HCT116 (cell line): ENCODE results near the gene SLC37A4. TPM values are rescaled to one million over a fixed set of nuclear protein-coding genes. Genes with fewer than 3 reads are reported as not detected.
A peak's percentile ranks its signal among the peaks of the same experiment; 100 is the strongest.

Source experiments
- ATAC-seq: fragments of 200-7000 bp; cut with Tn5 transposase; 2 replicates; pipeline ENCODE4 v1.9.1; 2020; ENCODE audit warnings: mild to moderate bottlenecking, moderate library complexity
- BruUV-seq: library from RNA; stranded (reverse); fragments of 400-500 nt; replicated peaks from 2 replicates; lab custom pipeline; 2021; lab: Mats Ljungman, UMichigan
- CTCF ChIA-PET: fragments of 300-600 bp; sonication (Branson Sonifier 250); formaldehyde crosslinking; loops from one replicate; lab custom pipeline; 2021; ENCODE audit warnings: antibody characterized with exemption; lab: Charles Lee
- POLR2A ChIA-PET: fragments of 300-600, 350-600 bp; sonication (Branson Sonifier 250); formaldehyde crosslinking; loops from one replicate; lab custom pipeline; 2021; ENCODE audit warnings: antibody characterized with exemption; lab: Charles Lee
- RAD21 ChIA-PET, 2 experiments: fragments of 300-600 bp; sonication (Branson Sonifier 250); formaldehyde crosslinking; loops; one replicate each; lab custom pipeline; 2023; ENCODE audit warnings: low total read pairs in 2 of 2; ENCODE audit not compliant: uncharacterized antibody in 2 of 2, unreplicated experiment in 2 of 2, low non-redundant PET in 1 of 2; lab: Charles Lee
- DNase-seq: peaks from one replicate; pipeline ENCODE4 v3.0.0-alpha.2; 2010; ENCODE audit warnings: low read depth, low spot score
- H2AFZ ChIP-seq: fragments of 200-600 bp; shearing (Covaris generic), sonication (generic); 2 replicates; pipeline ENCODE4 v1.6.1; 2017; ENCODE audit warnings: low read depth, mixed run types, mixed read lengths, antibody characterized with exemption, low read length; ENCODE audit not compliant: poor library complexity, severe bottlenecking
- H3K27ac ChIP-seq: 2 replicates; pipeline ENCODE4 v1.5.1; 2012; ENCODE audit warnings: low read depth, low read length
- H3K27me3 ChIP-seq: fragments of 200-600 bp; sonication (generic); 2 replicates; pipeline ENCODE4 v1.6.1; 2016; ENCODE audit warnings: mixed run types, low read length, mixed read lengths; ENCODE audit not compliant: insufficient read depth
- H3K36me3 ChIP-seq, 2 experiments: fragments of 200-500 bp in 1 of 2; fragments of 200-600 bp in 1 of 2; sonication (Bioruptor generic) in 1 of 2; sonication (generic) in 1 of 2; 2 replicates each; pipeline versions ENCODE4 v1.5.1 to v1.6.1; 2014 to 2016; ENCODE audit warnings: low read length in 2 of 2, inconsistent platforms in 1 of 2, mixed read lengths in 1 of 2, mixed run types in 1 of 2; ENCODE audit not compliant: insufficient read depth in 2 of 2, control insufficient read depth in 1 of 2
- H3K4me1 ChIP-seq, 2 experiments: fragments of 200-600 bp in 1 of 2; sonication (generic) in 1 of 2; 2 replicates each; pipeline versions ENCODE4 v1.5.1 to v1.6.1; 2012 to 2017; ENCODE audit warnings: low read length in 2 of 2, inconsistent platforms in 1 of 2, mild to moderate bottlenecking in 1 of 2, mixed read lengths in 1 of 2, mixed run types in 1 of 2, moderate library complexity in 1 of 2; ENCODE audit not compliant: insufficient read depth in 2 of 2, control insufficient read depth in 1 of 2
- H3K4me2 ChIP-seq: fragments of 200-600 bp; sonication (generic); 2 replicates; pipeline ENCODE4 v1.6.1; 2017; ENCODE audit warnings: mixed run types, low read length, mixed read lengths
- H3K4me3 ChIP-seq, 2 experiments: fragments of 200-600 bp in 1 of 2; sonication (generic) in 1 of 2; replicated peaks in 1 of 2; 2 replicates each; pipeline ENCODE4 v1.5.1; 2011 to 2016; ENCODE audit warnings: low read length in 2 of 2, control low read depth in 1 of 2, low read depth in 1 of 2, mild to moderate bottlenecking in 1 of 2, mixed read lengths in 1 of 2, mixed run types in 1 of 2
- H3K79me2 ChIP-seq: fragments of 200-600 bp; sonication (generic); 2 replicates; pipeline ENCODE4 v1.6.1; 2017; ENCODE audit warnings: mild to moderate bottlenecking, mixed run types, low read length, moderate library complexity, mixed read lengths; ENCODE audit not compliant: insufficient read depth
- H3K9ac ChIP-seq: fragments of 200-600 bp; sonication (generic); 2 replicates; pipeline ENCODE4 v1.6.1; 2016; ENCODE audit warnings: low read length, mixed read lengths
- H3K9me2 ChIP-seq: fragments of 200-600 bp; sonication (generic), shearing (Covaris generic); 2 replicates; pipeline ENCODE4 v1.6.1; 2017; ENCODE audit warnings: mixed run types, mild to moderate bottlenecking, moderate library complexity; ENCODE audit not compliant: insufficient read depth
- H3K9me3 ChIP-seq, 2 experiments: fragments of 200-500 bp in 1 of 2; fragments of 200-600 bp in 1 of 2; sonication (Bioruptor generic) in 1 of 2; sonication (generic) in 1 of 2; 2 replicates each; pipeline ENCODE4 v1.6.1; 2014 to 2017; ENCODE audit warnings: low read length in 2 of 2, mixed read lengths in 2 of 2, inconsistent platforms in 1 of 2, low read depth in 1 of 2, mild to moderate bottlenecking in 1 of 2, mixed run types in 1 of 2, moderate library complexity in 1 of 2; ENCODE audit not compliant: control insufficient read depth in 1 of 2, insufficient read depth in 1 of 2
- H4K20me1 ChIP-seq: fragments of 200-600 bp; sonication (generic), shearing (Covaris generic); 2 replicates; pipeline ENCODE4 v1.6.1; 2017; ENCODE audit warnings: mixed run types, mild to moderate bottlenecking, moderate library complexity; ENCODE audit not compliant: insufficient read depth
- CEBPB ChIP-seq: IDR thresholded peaks from 2 replicates; pipeline ENCODE4 v1.6.1; 2012; ENCODE audit warnings: low read depth
- ELF1 ChIP-seq: IDR thresholded peaks from 2 replicates; pipeline ENCODE4 v1.6.1; 2012; ENCODE audit warnings: low read depth, borderline replicate concordance
- EZH2 ChIP-seq: fragments of 200-600 bp; sonication (generic); IDR thresholded peaks from 2 replicates; pipeline ENCODE4 v1.6.1; 2017; ENCODE audit warnings: antibody characterized with exemption, mixed run types
- MAX ChIP-seq: IDR thresholded peaks from 2 replicates; pipeline ENCODE4 v1.6.1; 2012
- POLR2A ChIP-seq: IDR thresholded peaks from 2 replicates; pipeline ENCODE4 v1.7.0; 2011; ENCODE audit warnings: borderline replicate concordance; ENCODE audit not compliant: insufficient read depth, insufficient read length; ENCODE audit errors: extremely low read depth
- SRF ChIP-seq: IDR thresholded peaks from 2 replicates; pipeline ENCODE4 v1.6.1; 2012; ENCODE audit warnings: low read depth
- TCF7L2 ChIP-seq: IDR thresholded peaks from 2 replicates; pipeline ENCODE4 v1.7.0; 2011; ENCODE audit warnings: borderline replicate concordance, inconsistent platforms; ENCODE audit not compliant: insufficient read depth, insufficient read length; ENCODE audit errors: extremely low read depth
- ZFX ChIP-seq: fragments of 450-650 bp; IDR thresholded peaks from 2 replicates; pipeline ENCODE4 v1.6.1; 2017
- ZNF274 ChIP-seq: fragments of 200-500 bp; sonication (Bioruptor generic); IDR thresholded peaks from 2 replicates; pipeline ENCODE4 v1.6.1; 2014; ENCODE audit warnings: mild to moderate bottlenecking, low read depth, low read length, inconsistent platforms
- intact Hi-C: fragments of 100-400 bp; cut with micrococcal nuclease; formaldehyde crosslinking; loops from 2 replicates; pipeline ENCODE4 v1.10.0; 2022
- total RNA-seq: library from RNA; stranded (reverse); gene quantifications from one replicate; pipeline ENCODE4 v1.2.1, GENCODE V29; 2021; ENCODE audit not compliant: unreplicated experiment
- TF ChIP-seq, protein P1 (sequence below), 3 experiments: fragments of 200-600 bp in 1 of 3; sonication (generic) in 1 of 3; IDR thresholded peaks in 2 of 3; conservative IDR thresholded peaks in 1 of 3; 2 replicates each; pipeline ENCODE4 v1.5.1; 2012 to 2017; ENCODE audit warnings: low read depth in 2 of 3, low read length in 2 of 3, antibody characterized with exemption in 1 of 3, borderline replicate concordance in 1 of 3, control low read depth in 1 of 3, mild to moderate bottlenecking in 1 of 3, mixed read lengths in 1 of 3, mixed run types in 1 of 3, moderate library complexity in 1 of 3; ENCODE audit not compliant: insufficient read depth in 1 of 3
- TF ChIP-seq, protein P2 (sequence below): IDR thresholded peaks from 2 replicates; pipeline ENCODE4 v1.6.1; 2011; ENCODE audit warnings: mild to moderate bottlenecking, low read length, moderate library complexity; ENCODE audit not compliant: insufficient replicate concordance; ENCODE audit errors: extremely low read depth
- TF ChIP-seq, protein P3 (sequence below): IDR thresholded peaks from 2 replicates; pipeline ENCODE4 v1.6.1; 2012

SLC37A4 gene
- total RNA-seq, 1 experiment from 2014 or later: 49.8 TPM

- ChIA-PET RAD21 (no interaction called here), POLR2A (no interaction called here), CTCF (no interaction called here)
- Histone ChIP-seq H3K79me2 (no peaks in the 10 kb centered on the region), H3K9ac (no peak overlapping the region), H3K9me3 (no peaks in the 10 kb centered on the region), H3K4me1 (no peaks in the 10 kb centered on the region), H3K9me2 (no peaks in the 10 kb centered on the region), H3K4me3 (no peak overlapping the region), H3K4me2 (no peak overlapping the region), H3K27me3 (no peaks in the 10 kb centered on the region), H3K27ac (no peak overlapping the region), H2AFZ (no peak overlapping the region), H3K36me3 (no peaks in the 10 kb centered on the region), H4K20me1 (no peaks in the 10 kb centered on the region)
- no TSS peak for BruUV-seq
- DNase-seq (no peak), ATAC-seq (peak; percentile 34; the same call in 1 of the 2 replicates)
- intact Hi-C loops: no loop called here
- TF ChIP-seq ZNF274: no peak
These were observed 51.2 kb downstream of the SLC37A4 start for GRCh38 chr11:118979434-118979833.

GRCh38 chr11:118975771-118976709 lies 54.6 kb downstream of the SLC37A4 start:
- intact Hi-C loops: no loop called here
- no peak overlapping the region for H2AFZ ChIP-seq
- RAD21 ChIA-PET: no interaction called here
- POLR2A ChIA-PET: no interaction called here
- H4K20me1 ChIP-seq: no peaks in the 10 kb centered on the region
- no peaks in the 10 kb centered on the region for H3K9me3 ChIP-seq
- CTCF ChIA-PET: no interaction called here
- H3K9me2 ChIP-seq: no peaks in the 10 kb centered on the region
- H3K36me3 ChIP-seq: no peaks in the 10 kb centered on the region
- H3K4me2 ChIP-seq: no peak overlapping the region
- DNase-seq (no peak), ATAC-seq (no peak)
- H3K4me1 ChIP-seq: no peaks in the 10 kb centered on the region
- H3K27ac ChIP-seq: no peak overlapping the region
- no peak overlapping the region for H3K9ac ChIP-seq
- H3K27me3 ChIP-seq: no peaks in the 10 kb centered on the region
- H3K79me2 ChIP-seq: no peaks in the 10 kb centered on the region
- no peak overlapping the region for H3K4me3 ChIP-seq
- no TSS peak for BruUV-seq
- TF ChIP-seq ZFX (no peak), ELF1 (no peak), MAX (no peak), POLR2A (no peak), EZH2 (no peak), TCF7L2 (no peak), SRF (no peak), ZNF274 (no peak), CEBPB (no peak)
- TF ChIP-seq, protein P1, sequence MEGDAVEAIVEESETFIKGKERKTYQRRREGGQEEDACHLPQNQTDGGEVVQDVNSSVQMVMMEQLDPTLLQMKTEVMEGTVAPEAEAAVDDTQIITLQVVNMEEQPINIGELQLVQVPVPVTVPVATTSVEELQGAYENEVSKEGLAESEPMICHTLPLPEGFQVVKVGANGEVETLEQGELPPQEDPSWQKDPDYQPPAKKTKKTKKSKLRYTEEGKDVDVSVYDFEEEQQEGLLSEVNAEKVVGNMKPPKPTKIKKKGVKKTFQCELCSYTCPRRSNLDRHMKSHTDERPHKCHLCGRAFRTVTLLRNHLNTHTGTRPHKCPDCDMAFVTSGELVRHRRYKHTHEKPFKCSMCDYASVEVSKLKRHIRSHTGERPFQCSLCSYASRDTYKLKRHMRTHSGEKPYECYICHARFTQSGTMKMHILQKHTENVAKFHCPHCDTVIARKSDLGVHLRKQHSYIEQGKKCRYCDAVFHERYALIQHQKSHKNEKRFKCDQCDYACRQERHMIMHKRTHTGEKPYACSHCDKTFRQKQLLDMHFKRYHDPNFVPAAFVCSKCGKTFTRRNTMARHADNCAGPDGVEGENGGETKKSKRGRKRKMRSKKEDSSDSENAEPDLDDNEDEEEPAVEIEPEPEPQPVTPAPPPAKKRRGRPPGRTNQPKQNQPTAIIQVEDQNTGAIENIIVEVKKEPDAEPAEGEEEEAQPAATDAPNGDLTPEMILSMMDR (IDR thresholded peaks at IDR 0.05 in 2 of 3, conservative IDR thresholded peaks at IDR 0.05 in 1 of 3; ENCODE audit: borderline replicate concordance in 1 of 3, insufficient read depth in 1 of 3, low read depth in 2 of 3, low read length in 2 of 3): no peak
- TF ChIP-seq, protein P2, sequence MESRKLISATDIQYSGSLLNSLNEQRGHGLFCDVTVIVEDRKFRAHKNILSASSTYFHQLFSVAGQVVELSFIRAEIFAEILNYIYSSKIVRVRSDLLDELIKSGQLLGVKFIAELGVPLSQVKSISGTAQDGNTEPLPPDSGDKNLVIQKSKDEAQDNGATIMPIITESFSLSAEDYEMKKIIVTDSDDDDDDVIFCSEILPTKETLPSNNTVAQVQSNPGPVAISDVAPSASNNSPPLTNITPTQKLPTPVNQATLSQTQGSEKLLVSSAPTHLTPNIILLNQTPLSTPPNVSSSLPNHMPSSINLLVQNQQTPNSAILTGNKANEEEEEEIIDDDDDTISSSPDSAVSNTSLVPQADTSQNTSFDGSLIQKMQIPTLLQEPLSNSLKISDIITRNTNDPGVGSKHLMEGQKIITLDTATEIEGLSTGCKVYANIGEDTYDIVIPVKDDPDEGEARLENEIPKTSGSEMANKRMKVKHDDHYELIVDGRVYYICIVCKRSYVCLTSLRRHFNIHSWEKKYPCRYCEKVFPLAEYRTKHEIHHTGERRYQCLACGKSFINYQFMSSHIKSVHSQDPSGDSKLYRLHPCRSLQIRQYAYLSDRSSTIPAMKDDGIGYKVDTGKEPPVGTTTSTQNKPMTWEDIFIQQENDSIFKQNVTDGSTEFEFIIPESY: no peak
- TF ChIP-seq, protein P3, sequence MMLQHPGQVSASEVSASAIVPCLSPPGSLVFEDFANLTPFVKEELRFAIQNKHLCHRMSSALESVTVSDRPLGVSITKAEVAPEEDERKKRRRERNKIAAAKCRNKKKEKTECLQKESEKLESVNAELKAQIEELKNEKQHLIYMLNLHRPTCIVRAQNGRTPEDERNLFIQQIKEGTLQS: no peak
